ENCODE results near the gene DROSHA.
A peak's percentile ranks its signal among the peaks of the same experiment; 100 is the strongest.

DROSHA gene

DNA sequence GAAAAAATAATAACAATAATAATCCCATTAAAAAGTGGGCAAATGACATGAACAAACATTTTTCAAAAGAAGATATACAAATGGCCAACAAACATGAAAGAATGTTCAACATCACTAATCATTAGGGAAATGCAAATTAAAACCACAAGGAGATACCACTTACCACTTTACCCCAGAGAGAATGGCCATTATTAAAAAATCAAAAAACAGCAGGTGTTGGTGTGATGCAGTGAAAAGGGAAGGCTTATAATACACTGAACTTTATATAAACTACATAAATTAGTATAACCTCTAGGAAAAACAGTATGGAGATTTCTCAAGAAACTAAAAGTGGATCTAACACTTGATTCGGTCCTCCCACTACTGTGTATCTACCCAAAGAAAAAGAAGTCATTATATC, 81.9 kb downstream of the DROSHA start:
- DNase-seq = no peak
- Mint-ChIP-seq H3K27me3 (ENCODE audit: low read depth, poor library complexity) (no peaks in the 10 kb centered on the region), H3K9me3 (peaks cover 13% of the 10 kb centered on the region), H3K4me3 (no peak overlapping the region), H3K4me1 (peaks cover 4% of the 10 kb centered on the region), H3K27ac (no peak overlapping the region), H3K36me3 (ENCODE audit: low read depth) (peaks cover 78% of the 10 kb centered on the region)
- TF ChIP-seq, protein P1, sequence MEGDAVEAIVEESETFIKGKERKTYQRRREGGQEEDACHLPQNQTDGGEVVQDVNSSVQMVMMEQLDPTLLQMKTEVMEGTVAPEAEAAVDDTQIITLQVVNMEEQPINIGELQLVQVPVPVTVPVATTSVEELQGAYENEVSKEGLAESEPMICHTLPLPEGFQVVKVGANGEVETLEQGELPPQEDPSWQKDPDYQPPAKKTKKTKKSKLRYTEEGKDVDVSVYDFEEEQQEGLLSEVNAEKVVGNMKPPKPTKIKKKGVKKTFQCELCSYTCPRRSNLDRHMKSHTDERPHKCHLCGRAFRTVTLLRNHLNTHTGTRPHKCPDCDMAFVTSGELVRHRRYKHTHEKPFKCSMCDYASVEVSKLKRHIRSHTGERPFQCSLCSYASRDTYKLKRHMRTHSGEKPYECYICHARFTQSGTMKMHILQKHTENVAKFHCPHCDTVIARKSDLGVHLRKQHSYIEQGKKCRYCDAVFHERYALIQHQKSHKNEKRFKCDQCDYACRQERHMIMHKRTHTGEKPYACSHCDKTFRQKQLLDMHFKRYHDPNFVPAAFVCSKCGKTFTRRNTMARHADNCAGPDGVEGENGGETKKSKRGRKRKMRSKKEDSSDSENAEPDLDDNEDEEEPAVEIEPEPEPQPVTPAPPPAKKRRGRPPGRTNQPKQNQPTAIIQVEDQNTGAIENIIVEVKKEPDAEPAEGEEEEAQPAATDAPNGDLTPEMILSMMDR (IDR thresholded peaks at IDR 0.05) = no peak

GRCh38 chr5:31449174-31449573, 82.7 kb downstream of the DROSHA start:
- Mint-ChIP-seq H3K27ac (no peak overlapping the region), H3K9me3 (peaks cover 5% of the 10 kb centered on the region), H3K4me1 (peaks cover 3% of the 10 kb centered on the region), H3K27me3 (ENCODE audit: low read depth, poor library complexity) (no peaks in the 10 kb centered on the region), H3K4me3 (no peak overlapping the region), H3K36me3 (ENCODE audit: low read depth) (peaks cover 75% of the 10 kb centered on the region)
- DNase-seq = no peak
- TF ChIP-seq, protein P1 (IDR thresholded peaks at IDR 0.05) = no peak

DNA sequence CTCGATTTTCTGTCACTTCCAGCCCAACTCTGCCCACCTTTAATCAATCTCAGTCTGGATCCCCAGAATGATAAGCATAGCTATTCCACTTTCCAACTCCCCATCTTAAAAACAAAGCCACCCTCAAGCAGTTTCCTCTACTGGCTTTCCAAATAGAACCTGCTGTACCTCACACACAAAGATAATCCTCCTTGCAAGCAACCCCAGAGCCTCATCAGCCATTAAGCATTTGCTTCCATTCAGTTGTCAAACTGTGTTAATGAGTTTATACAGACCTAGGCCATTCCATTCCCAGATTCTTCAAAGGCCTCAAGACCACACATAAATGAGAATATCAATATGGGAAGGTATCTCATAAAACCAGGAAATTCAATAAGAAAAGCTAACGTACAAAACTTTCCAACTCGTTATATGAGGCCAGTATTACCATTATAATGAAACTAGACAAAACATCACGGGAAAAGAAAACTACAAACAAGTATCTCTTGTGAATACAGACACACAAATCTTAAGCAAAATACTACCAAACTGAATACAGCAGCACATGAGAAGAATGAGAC, 86.8 kb downstream of the DROSHA start:
- Mint-ChIP-seq H3K9me3 (no peaks in the 10 kb centered on the region), H3K4me1 (no peaks in the 10 kb centered on the region), H3K4me3 (no peak overlapping the region), H3K27ac (no peak overlapping the region), H3K27me3 (ENCODE audit: low read depth, poor library complexity) (no peaks in the 10 kb centered on the region), H3K36me3 (ENCODE audit: low read depth) (peaks cover 71% of the 10 kb centered on the region)
- TF ChIP-seq, protein P1 (IDR thresholded peaks at IDR 0.05) = no peak
- no peak for DNase-seq

DNA sequence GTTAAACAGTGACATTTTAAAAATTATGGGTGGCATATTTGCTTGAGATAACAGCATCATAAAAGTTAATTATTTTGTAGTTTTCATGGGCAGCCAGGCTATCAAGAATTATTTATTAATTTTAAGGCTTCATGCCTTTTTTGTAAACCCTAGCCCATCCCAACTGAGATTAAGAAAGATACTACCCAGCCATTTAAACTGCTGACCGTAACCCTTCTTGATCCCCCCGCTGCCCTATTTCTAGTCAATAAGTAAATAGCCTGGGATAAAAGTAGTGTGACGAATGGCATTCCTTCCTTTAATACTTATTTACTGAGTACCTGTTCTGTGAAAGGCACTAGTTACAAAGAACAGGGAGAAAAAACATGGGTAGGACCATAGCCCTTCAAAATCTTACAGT, 88.3 kb downstream of the DROSHA start:
- peaks cover 65% of the 10 kb centered on the region for H3K36me3 Mint-ChIP-seq (ENCODE audit: low read depth)

GRCh38 chr5:31442058-31442745, 89.7 kb downstream of the DROSHA start:
- Mint-ChIP-seq H3K36me3 (ENCODE audit: low read depth) (peaks cover 64% of the 10 kb centered on the region), H3K27ac (no peak overlapping the region), H3K9me3 (no peaks in the 10 kb centered on the region), H3K4me1 (no peaks in the 10 kb centered on the region), H3K27me3 (ENCODE audit: low read depth, poor library complexity) (no peaks in the 10 kb centered on the region), H3K4me3 (no peak overlapping the region)
- DNase-seq = no peak
- TF ChIP-seq, protein P1 (IDR thresholded peaks at IDR 0.05) = no peak

More for the DNA sequence above, 88.3 kb downstream of the DROSHA start:
- TF ChIP-seq, protein P1 (IDR thresholded peaks at IDR 0.05) = no peak
- no peaks in the 10 kb centered on the region for H3K27me3 Mint-ChIP-seq (ENCODE audit: low read depth, poor library complexity)
- no peak overlapping the region for H3K27ac Mint-ChIP-seq
- no peaks in the 10 kb centered on the region for H3K9me3 Mint-ChIP-seq
- H3K4me3 Mint-ChIP-seq = no peak overlapping the region
- no peaks in the 10 kb centered on the region for H3K4me1 Mint-ChIP-seq
- no peak for DNase-seq

DNA sequence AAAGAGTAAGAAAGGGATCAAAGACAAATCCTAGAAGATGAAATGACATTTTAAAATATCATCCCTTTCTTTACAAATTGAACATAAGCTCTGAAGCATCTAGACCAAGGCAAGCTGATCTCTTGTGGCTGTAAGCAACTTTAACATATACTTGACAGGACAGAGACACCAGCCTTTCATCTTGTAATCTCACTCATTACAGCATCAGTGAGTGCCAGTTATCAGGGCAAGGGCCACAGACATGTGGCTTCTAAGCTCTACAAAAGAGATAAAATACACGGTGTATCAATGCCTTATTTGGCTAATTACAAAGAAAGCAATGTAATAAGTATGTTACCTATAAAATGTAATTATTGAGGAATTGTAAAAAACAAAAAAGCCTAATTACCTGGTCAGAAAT, 95.0 kb downstream of the DROSHA start:
- H3K36me3 Mint-ChIP-seq (ENCODE audit: low read depth) = peaks cover 66% of the 10 kb centered on the region
- H3K4me3 Mint-ChIP-seq = no peak overlapping the region
- H3K4me1 Mint-ChIP-seq = no peaks in the 10 kb centered on the region
- TF ChIP-seq, protein P1 (IDR thresholded peaks at IDR 0.05) = no peak
- no peaks in the 10 kb centered on the region for H3K27me3 Mint-ChIP-seq (ENCODE audit: low read depth, poor library complexity)
- DNase-seq = no peak
- H3K27ac Mint-ChIP-seq = peak overlapping the region; percentile 57
- H3K9me3 Mint-ChIP-seq = no peaks in the 10 kb centered on the region
